ENCODE results near the gene DDB1.

- TF ChIP-seq, protein P1, sequence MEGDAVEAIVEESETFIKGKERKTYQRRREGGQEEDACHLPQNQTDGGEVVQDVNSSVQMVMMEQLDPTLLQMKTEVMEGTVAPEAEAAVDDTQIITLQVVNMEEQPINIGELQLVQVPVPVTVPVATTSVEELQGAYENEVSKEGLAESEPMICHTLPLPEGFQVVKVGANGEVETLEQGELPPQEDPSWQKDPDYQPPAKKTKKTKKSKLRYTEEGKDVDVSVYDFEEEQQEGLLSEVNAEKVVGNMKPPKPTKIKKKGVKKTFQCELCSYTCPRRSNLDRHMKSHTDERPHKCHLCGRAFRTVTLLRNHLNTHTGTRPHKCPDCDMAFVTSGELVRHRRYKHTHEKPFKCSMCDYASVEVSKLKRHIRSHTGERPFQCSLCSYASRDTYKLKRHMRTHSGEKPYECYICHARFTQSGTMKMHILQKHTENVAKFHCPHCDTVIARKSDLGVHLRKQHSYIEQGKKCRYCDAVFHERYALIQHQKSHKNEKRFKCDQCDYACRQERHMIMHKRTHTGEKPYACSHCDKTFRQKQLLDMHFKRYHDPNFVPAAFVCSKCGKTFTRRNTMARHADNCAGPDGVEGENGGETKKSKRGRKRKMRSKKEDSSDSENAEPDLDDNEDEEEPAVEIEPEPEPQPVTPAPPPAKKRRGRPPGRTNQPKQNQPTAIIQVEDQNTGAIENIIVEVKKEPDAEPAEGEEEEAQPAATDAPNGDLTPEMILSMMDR (conservative IDR thresholded peaks at IDR 0.05; ENCODE audit: low read depth, low read length) = no peak
- no peak for TF ChIP-seq EZH2 (IDR thresholded peaks at IDR 0.05; ENCODE audit: low read length, unreplicated experiment)
Observed at GRCh38 chr11:61362542-61362875, 29.6 kb upstream of the DDB1 start.
